Endothelial cell (in vitro differentiated cells): Measurements from ENCODE around the gene SBF2. TPM values are rescaled to one million over a fixed set of nuclear protein-coding genes. Genes with fewer than 3 reads are reported as not detected.
"Not testable (repeated sequence)": the region's sequence is repeated elsewhere in the genome, so short reads cannot be mapped to it uniquely, and the experiment has no call there.

Experiments used
- DNase-seq: peaks from one replicate; pipeline ENCODE4 v3.0.0; 2021; ENCODE audit warnings: low spot score
- H3K27ac Mint-ChIP-seq: one replicate; pipeline ENCODE4 v1.8.0; 2021; ENCODE audit warnings: mixed read lengths, inconsistent platforms; ENCODE audit not compliant: unreplicated experiment
- H3K27me3 Mint-ChIP-seq: one replicate; pipeline ENCODE4 v1.8.0; 2021; ENCODE audit warnings: mild to moderate bottlenecking, moderate library complexity, mixed read lengths, inconsistent platforms; ENCODE audit not compliant: unreplicated experiment
- H3K36me3 Mint-ChIP-seq: one replicate; pipeline ENCODE4 v1.8.0; 2021; ENCODE audit warnings: mild to moderate bottlenecking, low read depth, mixed read lengths, inconsistent platforms; ENCODE audit not compliant: unreplicated experiment
- H3K4me1 Mint-ChIP-seq: one replicate; pipeline ENCODE4 v1.8.0; 2021; ENCODE audit warnings: mild to moderate bottlenecking, mixed read lengths, inconsistent platforms; ENCODE audit not compliant: unreplicated experiment
- H3K4me3 Mint-ChIP-seq: one replicate; pipeline ENCODE4 v1.8.0; 2021; ENCODE audit warnings: mild to moderate bottlenecking, mixed read lengths, inconsistent platforms; ENCODE audit not compliant: unreplicated experiment
- H3K9me3 Mint-ChIP-seq: one replicate; pipeline ENCODE4 v1.8.0; 2021; ENCODE audit warnings: mixed read lengths, inconsistent platforms; ENCODE audit not compliant: unreplicated experiment
- CTCF ChIP-seq: fragments of 200-600 bp; sonication (generic); IDR thresholded peaks from one replicate; pipeline ENCODE4 v1.5.0; 2021; ENCODE audit warnings: antibody characterized with exemption; ENCODE audit not compliant: unreplicated experiment
- total RNA-seq: library from RNA; stranded (reverse); fragmentation: NEBNext Ultra II Directional; extraction: Animal tissue kit (Norgen Biotek cat#: 25700); gene quantifications from one replicate; pipeline ENCODE4 v1.2.1, GENCODE V29; 2021; ENCODE audit not compliant: unreplicated experiment

Gene SBF2
- total RNA-seq, 1 donor from 2014 or later, result 40.8 TPM

DNA sequence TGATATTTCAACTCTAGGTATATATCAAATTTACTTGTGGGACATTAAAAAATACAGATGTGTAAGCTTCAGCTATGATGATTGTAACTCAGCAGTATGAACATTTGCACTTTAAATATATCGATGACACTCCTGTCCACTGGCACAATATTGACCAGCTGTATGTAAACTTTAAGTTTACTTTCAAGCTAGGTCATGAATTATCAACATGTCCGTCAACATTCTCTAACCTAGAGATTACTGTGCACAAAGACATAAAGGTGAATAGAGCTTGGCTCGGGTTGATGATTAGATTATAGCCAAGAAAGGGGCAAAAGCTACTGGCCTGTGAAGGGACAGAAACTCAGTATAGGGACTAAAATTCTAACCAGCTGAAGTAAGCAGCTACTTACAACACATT lies 343.6 kb downstream of the SBF2 start:
- H3K9me3 Mint-ChIP-seq, result no peaks in the 10 kb centered on the region
- H3K27ac Mint-ChIP-seq, result no peak overlapping the region
- TF ChIP-seq CTCF, result no peak
- DNase-seq, result no peak
- peaks cover 1% of the 10 kb centered on the region for H3K27me3 Mint-ChIP-seq
- no peak overlapping the region for H3K4me3 Mint-ChIP-seq
- no peaks in the 10 kb centered on the region for H3K4me1 Mint-ChIP-seq
- H3K36me3 Mint-ChIP-seq, result no peaks in the 10 kb centered on the region

- no peaks in the 10 kb centered on the region for H3K36me3 Mint-ChIP-seq
- no peak overlapping the region for H3K27ac Mint-ChIP-seq
- H3K4me1 Mint-ChIP-seq, result no peaks in the 10 kb centered on the region
- no peak for TF ChIP-seq CTCF
- H3K27me3 Mint-ChIP-seq, result peaks cover 1% of the 10 kb centered on the region
- no peak for DNase-seq
- no peak overlapping the region for H3K4me3 Mint-ChIP-seq
- H3K9me3 Mint-ChIP-seq, result no peaks in the 10 kb centered on the region
Measured at GRCh38 chr11:9947231-9947864, 346.7 kb downstream of the SBF2 start.

DNA sequence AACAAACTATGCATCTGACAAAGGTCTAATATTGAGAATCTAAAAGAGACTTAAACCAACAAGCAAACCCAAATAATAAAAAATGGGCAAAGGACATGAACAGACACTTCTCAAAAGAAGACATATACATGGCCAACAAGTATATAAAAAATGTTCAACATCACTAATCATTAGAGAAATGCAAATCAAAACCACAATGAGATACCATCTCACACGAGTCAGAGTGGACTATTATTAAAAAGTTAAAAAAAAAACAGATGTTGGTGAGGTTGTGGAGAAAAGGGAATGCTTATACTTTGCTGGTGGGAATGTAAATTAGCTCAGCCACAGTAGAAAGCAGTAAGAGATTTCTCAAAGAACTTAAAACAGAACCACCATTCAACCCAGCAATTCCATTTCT lies 348.3 kb downstream of the SBF2 start:
- H3K27ac Mint-ChIP-seq, H3K27me3 Mint-ChIP-seq, H3K36me3 Mint-ChIP-seq, H3K9me3 Mint-ChIP-seq, H3K4me1 Mint-ChIP-seq, DNase-seq: not testable (repeated sequence)
- H3K4me3 Mint-ChIP-seq, result peak overlapping the region; percentile 9

DNA sequence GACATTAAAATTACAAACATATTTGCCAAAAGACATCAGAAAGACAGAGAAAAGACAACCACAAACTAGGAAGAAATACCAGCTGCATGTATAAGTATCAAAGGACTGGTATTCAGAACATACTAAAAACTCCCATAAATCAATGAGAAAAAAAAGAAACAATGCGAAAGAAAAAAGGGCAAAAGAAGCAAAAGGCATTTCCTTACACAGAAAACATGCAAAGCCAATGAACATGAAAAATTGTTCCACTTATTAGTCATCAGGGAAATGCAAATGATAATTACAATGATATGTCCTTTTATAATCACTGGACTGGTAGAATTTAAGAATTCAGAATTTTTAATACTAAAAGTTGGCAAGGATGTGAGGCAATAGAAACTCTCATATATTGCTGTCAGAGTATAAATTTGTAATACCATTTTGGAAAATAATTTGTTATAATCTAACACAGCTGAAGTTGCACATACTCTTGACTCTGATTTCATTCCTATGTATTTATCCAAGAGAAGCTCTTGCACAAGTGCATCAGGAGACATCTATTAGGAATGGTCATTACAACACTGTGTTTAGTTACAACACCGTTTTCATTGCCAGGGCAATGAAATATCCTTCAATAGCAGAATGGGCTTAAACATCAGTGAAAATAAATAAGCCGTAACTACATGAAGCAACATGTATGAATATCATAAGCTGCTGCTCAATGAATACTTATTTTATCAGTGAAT lies 350.5 kb downstream of the SBF2 start:
- Mint-ChIP-seq H3K36me3 (no peaks in the 10 kb centered on the region), H3K4me1 (no peaks in the 10 kb centered on the region), H3K27me3 (no peaks in the 10 kb centered on the region), H3K9me3 (no peaks in the 10 kb centered on the region), H3K27ac (no peak overlapping the region), H3K4me3 (no peak overlapping the region)
- no peak for TF ChIP-seq CTCF
- no peak for DNase-seq

DNA sequence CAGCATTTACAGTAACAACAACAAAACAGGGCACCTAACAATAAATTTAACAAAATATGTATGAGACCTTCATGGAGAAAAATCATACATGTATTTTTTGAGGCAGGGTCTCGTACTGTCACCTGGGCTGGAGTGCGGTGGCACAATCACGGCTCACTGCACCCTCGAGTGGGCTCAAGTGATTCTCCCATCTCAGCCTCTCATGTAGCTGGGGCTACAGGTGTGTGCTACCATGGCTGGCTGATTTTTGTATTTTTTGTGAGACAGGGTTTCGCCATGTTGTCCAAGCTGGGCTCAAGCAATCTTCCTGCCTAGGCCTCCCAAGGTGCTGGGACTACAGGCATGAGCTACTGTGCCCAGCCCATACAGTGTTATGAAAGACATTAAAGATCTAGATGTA lies 352.0 kb downstream of the SBF2 start:
- no peak overlapping the region for H3K4me3 Mint-ChIP-seq
- no peak overlapping the region for H3K27ac Mint-ChIP-seq
- H3K36me3 Mint-ChIP-seq, result no peaks in the 10 kb centered on the region
- H3K27me3 Mint-ChIP-seq, result no peaks in the 10 kb centered on the region
- no peaks in the 10 kb centered on the region for H3K9me3 Mint-ChIP-seq
- no peak for DNase-seq
- TF ChIP-seq CTCF, result no peak
- no peaks in the 10 kb centered on the region for H3K4me1 Mint-ChIP-seq

DNA sequence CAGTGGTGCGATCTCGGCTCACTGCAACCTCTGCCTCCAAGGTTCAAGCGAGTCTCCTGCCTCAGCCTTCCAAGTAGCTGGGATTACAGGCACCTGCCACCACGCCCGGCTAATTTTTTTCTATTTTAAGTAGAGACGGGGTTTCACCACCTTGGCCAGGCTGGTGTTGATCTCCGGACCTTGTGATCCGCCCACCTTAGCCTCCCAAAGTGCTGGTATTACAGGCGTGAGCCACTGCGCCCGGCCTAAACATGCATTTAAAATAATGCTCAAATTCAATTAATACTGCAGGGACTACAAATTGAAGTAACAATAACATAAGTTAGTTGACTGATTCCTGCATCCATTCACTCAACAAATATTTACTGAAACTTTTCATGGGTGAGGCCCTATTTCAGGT lies 354.9 kb downstream of the SBF2 start:
- H3K9me3 Mint-ChIP-seq, H3K4me3 Mint-ChIP-seq, H3K36me3 Mint-ChIP-seq, H3K27ac Mint-ChIP-seq, DNase-seq, H3K27me3 Mint-ChIP-seq, H3K4me1 Mint-ChIP-seq: not testable (repeated sequence)
